Activated CD8-positive, alpha-beta T cell treated with anti-CD3 and anti-CD28 coated beads for 36 hours (primary cell): ENCODE measurements around the gene C4B. TPM values are rescaled to one million over a fixed set of nuclear protein-coding genes. Genes with fewer than 3 reads are reported as not detected.

Experiments used
- ATAC-seq: fragments of 200-7000 bp; cut with Tn5 transposase; one replicate; pipeline ENCODE4 v1.10.0; 2021; ENCODE audit warnings: mild to moderate bottlenecking, moderate library complexity
- CTCF ChIA-PET: fragments of 350-600 bp; sonication (Branson Sonifier 250); formaldehyde crosslinking; loops from one replicate; lab custom pipeline; 2021; ENCODE audit warnings: antibody characterized with exemption; lab: Charles Lee
- POLR2A ChIA-PET: fragments of 350-600 bp; sonication (Branson Sonifier 250); formaldehyde crosslinking; loops from one replicate; lab custom pipeline; 2021; ENCODE audit warnings: antibody characterized with exemption; lab: Charles Lee
- DNase-seq: peaks from one replicate; pipeline ENCODE4 v3.0.0-alpha.2; 2020
- H3K27ac Mint-ChIP-seq: one replicate; pipeline ENCODE4 v1.8.0; 2021; ENCODE audit warnings: mild to moderate bottlenecking, mixed read lengths
- H3K27me3 Mint-ChIP-seq: one replicate; pipeline ENCODE4 v1.8.0; 2021; ENCODE audit warnings: mixed read lengths
- H3K36me3 Mint-ChIP-seq: one replicate; pipeline ENCODE4 v1.8.0; 2021; ENCODE audit warnings: low read depth, mixed read lengths
- H3K4me1 Mint-ChIP-seq: one replicate; pipeline ENCODE4 v1.8.0; 2021; ENCODE audit warnings: low read depth, mixed read lengths
- H3K4me3 Mint-ChIP-seq: one replicate; pipeline ENCODE4 v1.8.0; 2021; ENCODE audit warnings: mild to moderate bottlenecking, moderate library complexity, mixed read lengths
- H3K9me3 Mint-ChIP-seq: one replicate; pipeline ENCODE4 v1.8.0; 2021; ENCODE audit warnings: mixed read lengths
- intact Hi-C: fragments of 100-400 bp; cut with micrococcal nuclease; formaldehyde crosslinking; loops from one replicate; pipeline ENCODE4 v1.10.0; 2022
- total RNA-seq, 2 experiments: library from RNA; stranded (reverse); gene quantifications; one replicate each; pipeline ENCODE4 v1.2.3, GENCODE V29; 2021
- TF ChIP-seq, protein P1 (sequence below): fragments of 200-600 bp; IDR thresholded peaks from one replicate; pipeline ENCODE4 v1.8.0; 2022; ENCODE audit warnings: antibody characterized with exemption, mild to moderate bottlenecking

C4B gene
- total RNA-seq, 2 experiments from 2014 or later, result 2.7 to 3.3 TPM

DNA sequence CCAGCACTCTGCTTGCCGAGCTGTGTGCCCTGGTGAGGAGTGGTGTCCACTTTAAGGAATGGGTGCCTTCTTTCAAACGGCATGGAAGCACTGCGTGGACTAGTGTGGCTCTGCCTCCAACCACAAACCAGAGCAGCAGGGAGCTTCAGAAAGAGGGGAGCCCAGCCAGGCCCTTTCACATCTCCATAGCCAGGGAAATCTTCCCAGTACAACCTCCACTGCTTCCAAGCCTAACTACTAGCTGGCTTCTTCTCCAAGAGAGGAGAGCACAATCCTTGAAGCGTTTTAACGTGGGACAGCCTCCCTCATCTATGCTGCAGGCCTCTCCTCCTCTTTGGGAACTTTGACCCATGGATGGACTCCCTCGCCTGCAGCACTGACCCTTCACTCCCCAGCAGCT lies 67.9 kb downstream of the C4B start:
- Mint-ChIP-seq H3K27me3 (peaks cover 28% of the 10 kb centered on the region), H3K4me1 (peaks cover 11% of the 10 kb centered on the region), H3K36me3 (no peaks in the 10 kb centered on the region), H3K4me3 (no peak overlapping the region), H3K27ac (no peak overlapping the region), H3K9me3 (no peaks in the 10 kb centered on the region)
- DNase-seq (no peak), ATAC-seq (no peak)
- CTCF ChIA-PET, result no interaction called here
- TF ChIP-seq, protein P1, sequence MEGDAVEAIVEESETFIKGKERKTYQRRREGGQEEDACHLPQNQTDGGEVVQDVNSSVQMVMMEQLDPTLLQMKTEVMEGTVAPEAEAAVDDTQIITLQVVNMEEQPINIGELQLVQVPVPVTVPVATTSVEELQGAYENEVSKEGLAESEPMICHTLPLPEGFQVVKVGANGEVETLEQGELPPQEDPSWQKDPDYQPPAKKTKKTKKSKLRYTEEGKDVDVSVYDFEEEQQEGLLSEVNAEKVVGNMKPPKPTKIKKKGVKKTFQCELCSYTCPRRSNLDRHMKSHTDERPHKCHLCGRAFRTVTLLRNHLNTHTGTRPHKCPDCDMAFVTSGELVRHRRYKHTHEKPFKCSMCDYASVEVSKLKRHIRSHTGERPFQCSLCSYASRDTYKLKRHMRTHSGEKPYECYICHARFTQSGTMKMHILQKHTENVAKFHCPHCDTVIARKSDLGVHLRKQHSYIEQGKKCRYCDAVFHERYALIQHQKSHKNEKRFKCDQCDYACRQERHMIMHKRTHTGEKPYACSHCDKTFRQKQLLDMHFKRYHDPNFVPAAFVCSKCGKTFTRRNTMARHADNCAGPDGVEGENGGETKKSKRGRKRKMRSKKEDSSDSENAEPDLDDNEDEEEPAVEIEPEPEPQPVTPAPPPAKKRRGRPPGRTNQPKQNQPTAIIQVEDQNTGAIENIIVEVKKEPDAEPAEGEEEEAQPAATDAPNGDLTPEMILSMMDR, result no peak
- POLR2A ChIA-PET, result interaction anchor here (0.6 kb wide), 1 partner anchor 8 kb away, joined by 4 read pairs; no protein-coding TSS in a partner anchor
- intact Hi-C loops, result no loop called here

DNA sequence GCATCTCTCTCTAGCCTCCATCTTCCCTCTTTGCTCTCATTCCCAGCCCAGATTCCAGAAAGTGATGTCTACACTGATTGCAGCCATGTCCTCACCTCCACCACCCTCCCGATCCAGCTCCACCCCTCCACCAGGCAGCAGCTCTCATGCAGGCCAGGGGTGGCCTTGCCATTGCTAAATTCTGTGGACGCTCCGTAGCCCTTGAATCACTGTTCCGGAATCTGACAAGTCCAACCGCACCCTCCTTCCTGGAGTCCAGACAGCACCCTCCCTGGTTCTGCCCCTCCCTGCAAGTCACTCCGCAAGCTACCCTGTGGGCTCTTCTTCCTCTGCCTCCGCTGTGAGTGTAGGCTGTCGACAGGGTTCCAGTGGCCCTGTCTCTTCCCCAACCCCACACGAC lies 68.3 kb downstream of the C4B start:
- H3K9me3 Mint-ChIP-seq, result no peaks in the 10 kb centered on the region
- intact Hi-C loops, result no loop called here
- no peak overlapping the region for H3K27ac Mint-ChIP-seq
- CTCF ChIA-PET, result interaction anchor here (1.3 kb wide), 1 partner anchor 14 kb away, joined by 3 read pairs; no protein-coding TSS in a partner anchor
- ATAC-seq (no peak), DNase-seq (no peak)
- H3K4me3 Mint-ChIP-seq, result no peak overlapping the region
- POLR2A ChIA-PET, result interaction anchor here (0.6 kb wide), 1 partner anchor 9 kb away, joined by 4 read pairs; no protein-coding TSS in a partner anchor
- peaks cover 28% of the 10 kb centered on the region for H3K27me3 Mint-ChIP-seq
- TF ChIP-seq, protein P1, result no peak
- H3K36me3 Mint-ChIP-seq, result no peaks in the 10 kb centered on the region
- peaks cover 11% of the 10 kb centered on the region for H3K4me1 Mint-ChIP-seq

DNA sequence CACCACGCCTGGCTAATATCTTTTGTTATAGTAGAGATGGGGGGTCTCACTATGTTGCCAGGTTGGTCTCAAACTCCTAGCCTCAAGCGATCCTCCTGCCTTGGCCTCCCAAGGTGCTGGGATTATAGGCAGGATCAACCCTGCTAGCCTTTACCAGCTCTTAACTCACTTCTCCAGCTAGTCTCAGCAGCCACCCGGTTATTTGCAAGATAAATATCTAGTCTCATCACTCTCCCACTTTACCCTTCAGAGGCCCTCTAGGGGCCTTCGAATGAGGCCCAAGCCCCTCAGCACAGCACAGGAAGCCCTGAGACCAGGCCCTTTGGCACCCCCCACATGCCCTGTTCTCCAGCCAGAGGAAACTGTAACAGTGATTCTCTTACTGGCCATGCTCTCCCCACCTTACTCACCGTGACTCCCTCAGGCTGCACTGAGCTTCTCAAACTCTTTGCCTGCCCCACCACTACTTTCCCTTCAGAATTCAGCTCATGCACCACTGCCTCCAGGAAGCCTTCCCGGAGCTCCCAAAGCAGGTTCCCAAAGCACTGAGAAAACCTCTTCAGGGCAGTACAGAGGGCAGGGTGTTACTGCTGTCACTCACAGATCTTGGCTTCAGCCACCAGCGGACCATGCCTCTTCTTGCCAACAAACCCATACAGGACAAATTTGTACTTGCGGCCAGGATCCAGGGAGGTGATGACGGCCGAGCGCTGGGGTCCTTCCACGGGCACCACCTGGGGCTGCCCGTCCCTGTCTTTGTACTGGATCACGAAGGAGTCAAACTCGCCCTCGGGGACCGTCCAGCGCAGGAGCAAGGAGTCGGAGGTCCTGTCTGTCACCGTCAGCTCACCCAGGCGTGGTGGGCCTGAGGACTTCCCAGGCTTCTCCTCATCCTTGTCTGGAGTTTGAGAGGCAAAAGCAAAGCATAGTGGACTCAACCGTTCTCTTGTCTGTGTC lies 69.5 kb downstream of the C4B start:
- no peak for ATAC-seq
- DNase-seq, result no peak
- Mint-ChIP-seq H3K4me3 (no peak overlapping the region), H3K9me3 (no peaks in the 10 kb centered on the region), H3K36me3 (no peaks in the 10 kb centered on the region), H3K27me3 (peaks cover 30% of the 10 kb centered on the region), H3K27ac (no peak overlapping the region), H3K4me1 (peaks cover 11% of the 10 kb centered on the region)
- TF ChIP-seq, protein P1, result no peak
- POLR2A ChIA-PET, result interaction anchor here (0.6 kb wide), 1 partner anchor 23 kb away, joined by 4 read pairs; no protein-coding TSS in a partner anchor
- intact Hi-C loops, result no loop called here
- CTCF ChIA-PET, result interaction anchor here (0.5 to 1.3 kb wide), 2 partner anchors 12 to 188 kb away, joined by 3 read pairs; no protein-coding TSS in a partner anchor

DNA sequence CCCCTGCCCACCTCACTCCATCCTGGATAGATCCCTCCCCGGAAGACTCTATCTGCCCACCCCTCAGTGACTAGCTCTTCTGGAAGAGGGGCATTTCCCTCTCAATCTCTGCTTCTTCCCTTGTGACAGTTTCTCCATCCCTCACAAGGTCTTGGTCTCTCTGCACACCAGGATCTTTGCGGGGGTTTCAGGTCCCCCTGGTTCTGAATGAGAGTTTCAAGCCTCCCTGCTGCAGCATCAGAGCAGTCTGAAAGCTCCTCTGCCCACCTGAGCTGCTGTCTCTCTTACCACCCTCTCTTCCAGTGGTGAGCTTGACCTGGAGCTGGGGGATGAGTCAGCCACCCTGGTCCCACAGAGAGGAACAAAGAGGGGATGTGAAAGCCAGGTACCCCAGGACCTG lies 70.2 kb downstream of the C4B start:
- no peak for ATAC-seq
- Mint-ChIP-seq H3K4me3 (no peak overlapping the region), H3K4me1 (peaks cover 11% of the 10 kb centered on the region), H3K27me3 (peaks cover 32% of the 10 kb centered on the region), H3K36me3 (no peaks in the 10 kb centered on the region), H3K9me3 (no peaks in the 10 kb centered on the region), H3K27ac (no peak overlapping the region)
- POLR2A ChIA-PET, result interaction anchor here (0.6 kb wide), 2 partner anchors 14 to 22 kb away, joined by 3 to 4 read pairs; no protein-coding TSS in a partner anchor
- DNase-seq, result no peak
- TF ChIP-seq, protein P1, result no peak
- CTCF ChIA-PET, result interaction anchor here (1.4 kb wide), 1 partner anchor 32 kb away, joined by 3 read pairs; no protein-coding TSS in a partner anchor
- intact Hi-C loops, result no loop called here

Other genes starting within 250 kb of the C4B start
- gene VWA7, start 237.5 kb upstream of the C4B start, total RNA-seq, result 1 to 10 TPM; 1.6 TPM
- gene VARS1, start 219.0 kb upstream of the C4B start, total RNA-seq, result 100 to 1,000 TPM; 150 to 153 TPM
- 100 to 1,000 TPM; 117 to 120 TPM for gene LSM2, start 207.8 kb upstream of the C4B start, total RNA-seq
- 1 to 10 TPM; 1.7 to 2.0 TPM for gene HSPA1L, start 199.5 kb upstream of the C4B start, total RNA-seq
- gene HSPA1A, start 199.3 kb upstream of the C4B start, total RNA-seq, result 10 to 100 TPM; 36.6 to 37.8 TPM
- gene HSPA1B, start 187.1 kb upstream of the C4B start, total RNA-seq, result 10 to 100 TPM; 50.4 to 50.8 TPM
- gene NEU1, start 152.0 kb upstream of the C4B start, total RNA-seq, result 1 to 10 TPM; 8.7 to 9.8 TPM
- gene SLC44A4, start 135.8 kb upstream of the C4B start, total RNA-seq, result not detected
- 10 to 100 TPM; 55.4 to 56.8 TPM for gene EHMT2, start 117.1 kb upstream of the C4B start, total RNA-seq
- gene ZBTB12, start 112.7 kb upstream of the C4B start, total RNA-seq, result 1 to 10 TPM; 1.8 to 2.1 TPM
- gene C2, start 87.1 kb upstream of the C4B start, total RNA-seq, result 1 to 10 TPM in 1 of 2 experiments, under 1 TPM in 1; 0.99 to 1.4 TPM
- gene CFB, start 68.7 kb upstream of the C4B start, total RNA-seq, result under 1 TPM; 0.43 to 0.45 TPM
- 10 to 100 TPM; 60.5 to 61.0 TPM for gene NELFE, start 55.8 kb upstream of the C4B start, total RNA-seq
- 10 to 100 TPM; 76.5 to 77.3 TPM for gene SKIC2, start 55.6 kb upstream of the C4B start, total RNA-seq
- 10 to 100 TPM; 13.0 to 13.1 TPM for gene DXO, start 42.7 kb upstream of the C4B start, total RNA-seq
- 1 to 10 TPM; 2.8 to 3.2 TPM for gene C4A, start 32.7 kb upstream of the C4B start, total RNA-seq
- gene CYP21A2, start 23.6 kb downstream of the C4B start, total RNA-seq, result under 1 TPM; 0.16 to 0.27 TPM
- 1 to 10 TPM; 1.8 to 3.7 TPM for gene TNXB, start 94.5 kb downstream of the C4B start, total RNA-seq
- 10 to 100 TPM; 54.1 to 55.2 TPM for gene ATF6B, start 113.5 kb downstream of the C4B start, total RNA-seq
- 1 to 10 TPM; 5.3 to 5.8 TPM for gene FKBPL, start 115.5 kb downstream of the C4B start, total RNA-seq
- gene PRRT1, start 137.1 kb downstream of the C4B start, total RNA-seq, result 1 to 10 TPM; 1.1 to 1.6 TPM
- gene PPT2, start 139.3 kb downstream of the C4B start, total RNA-seq, result 10 to 100 TPM; 14.4 to 21.7 TPM
- gene EGFL8, start 149.8 kb downstream of the C4B start, total RNA-seq, result 10 to 100 TPM; 13.3 to 14.0 TPM
- gene AGPAT1, start 161.3 kb downstream of the C4B start, total RNA-seq, result 10 to 100 TPM; 24.6 to 28.7 TPM
- 10 to 100 TPM; 55.4 to 57.9 TPM for gene RNF5, start 163.6 kb downstream of the C4B start, total RNA-seq
- 10 to 100 TPM; 15.5 to 16.4 TPM for gene AGER, start 169.5 kb downstream of the C4B start, total RNA-seq
- gene PBX2, start 175.4 kb downstream of the C4B start, total RNA-seq, result 10 to 100 TPM; 59.6 to 64.2 TPM
- 10 to 100 TPM; 67.8 to 68.7 TPM for gene GPSM3, start 177.8 kb downstream of the C4B start, total RNA-seq
- gene NOTCH4, start 209.3 kb downstream of the C4B start, total RNA-seq, result 1 to 10 TPM; 1.2 to 1.3 TPM